ENCODE measurements around the gene PDIK1L. TPM values are rescaled to one million over a fixed set of nuclear protein-coding genes. Genes with fewer than 3 reads are reported as not detected.
"Not testable (repeated sequence)": the region's sequence is repeated elsewhere in the genome, so short reads cannot be mapped to it uniquely, and the experiment has no call there.

PDIK1L gene
- total RNA-seq, 1 donor from 2014 or later, result 6.8 TPM

DNA sequence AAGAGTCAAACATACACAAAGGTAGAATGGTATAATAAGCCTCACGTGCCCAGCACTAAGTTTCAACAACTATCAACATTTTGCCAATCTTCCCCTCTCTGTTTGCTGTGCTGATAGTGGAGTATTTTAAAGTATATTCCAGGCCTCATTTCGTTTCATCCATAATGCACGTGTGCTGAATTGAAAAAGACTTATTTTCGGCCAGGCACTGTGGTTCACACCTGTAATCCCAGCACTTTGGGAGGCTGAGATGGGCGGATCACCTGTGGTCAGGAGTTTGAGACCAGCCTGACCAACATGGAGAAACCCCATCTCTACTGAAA lies 6.4 kb upstream of the PDIK1L start:
- TF ChIP-seq, protein P1, sequence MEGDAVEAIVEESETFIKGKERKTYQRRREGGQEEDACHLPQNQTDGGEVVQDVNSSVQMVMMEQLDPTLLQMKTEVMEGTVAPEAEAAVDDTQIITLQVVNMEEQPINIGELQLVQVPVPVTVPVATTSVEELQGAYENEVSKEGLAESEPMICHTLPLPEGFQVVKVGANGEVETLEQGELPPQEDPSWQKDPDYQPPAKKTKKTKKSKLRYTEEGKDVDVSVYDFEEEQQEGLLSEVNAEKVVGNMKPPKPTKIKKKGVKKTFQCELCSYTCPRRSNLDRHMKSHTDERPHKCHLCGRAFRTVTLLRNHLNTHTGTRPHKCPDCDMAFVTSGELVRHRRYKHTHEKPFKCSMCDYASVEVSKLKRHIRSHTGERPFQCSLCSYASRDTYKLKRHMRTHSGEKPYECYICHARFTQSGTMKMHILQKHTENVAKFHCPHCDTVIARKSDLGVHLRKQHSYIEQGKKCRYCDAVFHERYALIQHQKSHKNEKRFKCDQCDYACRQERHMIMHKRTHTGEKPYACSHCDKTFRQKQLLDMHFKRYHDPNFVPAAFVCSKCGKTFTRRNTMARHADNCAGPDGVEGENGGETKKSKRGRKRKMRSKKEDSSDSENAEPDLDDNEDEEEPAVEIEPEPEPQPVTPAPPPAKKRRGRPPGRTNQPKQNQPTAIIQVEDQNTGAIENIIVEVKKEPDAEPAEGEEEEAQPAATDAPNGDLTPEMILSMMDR (IDR thresholded peaks at IDR 0.05), result peak; percentile 0
- H3K9me3 Mint-ChIP-seq (ENCODE audit: low read depth); H3K27me3 Mint-ChIP-seq (ENCODE audit: low read depth); H3K36me3 Mint-ChIP-seq (ENCODE audit: low read depth); H3K4me3 Mint-ChIP-seq (ENCODE audit: unreplicated experiment); DNase-seq (ENCODE audit: low spot score); H3K27ac Mint-ChIP-seq (ENCODE audit: unreplicated experiment): not testable (repeated sequence)
- H3K4me1 Mint-ChIP-seq (ENCODE audit: low read depth), result peaks cover 22% of the 10 kb centered on the region

DNA sequence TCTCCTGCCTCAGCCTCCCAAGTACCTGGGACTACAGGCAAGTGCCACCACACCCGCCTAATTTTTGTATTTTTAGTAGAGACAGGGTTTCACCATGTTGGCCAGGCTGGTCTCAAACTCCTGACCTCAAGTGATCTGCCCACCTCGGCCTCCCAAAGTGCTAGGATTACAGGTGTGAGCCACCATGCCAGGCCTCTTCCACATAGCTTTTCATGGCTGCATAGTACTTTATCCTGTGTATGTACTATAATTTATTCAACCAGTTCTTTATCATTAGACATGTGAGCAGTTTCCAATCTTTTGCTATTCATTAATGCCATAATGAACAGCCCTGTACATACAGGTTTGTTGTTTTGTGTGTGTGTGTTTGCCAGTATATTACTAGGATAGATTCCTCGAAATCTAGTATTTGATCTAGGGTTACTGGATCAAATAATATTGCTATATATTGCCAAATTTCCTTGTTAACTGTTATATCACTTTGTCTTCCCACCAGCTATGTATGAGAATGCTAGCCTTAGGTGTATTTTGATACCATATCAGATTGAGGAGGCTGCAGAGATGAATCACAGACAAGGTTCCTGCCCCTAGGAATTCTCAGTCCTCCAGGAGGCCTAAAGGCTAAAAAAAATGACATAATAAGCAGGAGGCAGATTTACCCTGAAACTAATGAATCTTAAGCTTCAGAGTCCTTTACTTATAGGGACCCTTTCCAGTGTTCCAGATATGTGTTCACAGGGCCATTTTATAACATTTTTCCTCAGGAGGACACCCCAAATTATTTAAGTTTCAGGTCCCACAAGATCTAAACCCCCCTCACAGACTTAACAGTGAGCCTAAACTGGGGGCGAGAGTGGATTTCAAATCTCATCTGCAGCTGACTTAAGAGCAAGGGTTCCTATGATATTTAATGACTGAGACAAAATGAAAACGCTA lies 2.1 kb upstream of the PDIK1L start:
- TF ChIP-seq, protein P1 (IDR thresholded peaks at IDR 0.05), result no peak
- H3K4me1 Mint-ChIP-seq (ENCODE audit: low read depth), result peaks cover 21% of the 10 kb centered on the region

DNA sequence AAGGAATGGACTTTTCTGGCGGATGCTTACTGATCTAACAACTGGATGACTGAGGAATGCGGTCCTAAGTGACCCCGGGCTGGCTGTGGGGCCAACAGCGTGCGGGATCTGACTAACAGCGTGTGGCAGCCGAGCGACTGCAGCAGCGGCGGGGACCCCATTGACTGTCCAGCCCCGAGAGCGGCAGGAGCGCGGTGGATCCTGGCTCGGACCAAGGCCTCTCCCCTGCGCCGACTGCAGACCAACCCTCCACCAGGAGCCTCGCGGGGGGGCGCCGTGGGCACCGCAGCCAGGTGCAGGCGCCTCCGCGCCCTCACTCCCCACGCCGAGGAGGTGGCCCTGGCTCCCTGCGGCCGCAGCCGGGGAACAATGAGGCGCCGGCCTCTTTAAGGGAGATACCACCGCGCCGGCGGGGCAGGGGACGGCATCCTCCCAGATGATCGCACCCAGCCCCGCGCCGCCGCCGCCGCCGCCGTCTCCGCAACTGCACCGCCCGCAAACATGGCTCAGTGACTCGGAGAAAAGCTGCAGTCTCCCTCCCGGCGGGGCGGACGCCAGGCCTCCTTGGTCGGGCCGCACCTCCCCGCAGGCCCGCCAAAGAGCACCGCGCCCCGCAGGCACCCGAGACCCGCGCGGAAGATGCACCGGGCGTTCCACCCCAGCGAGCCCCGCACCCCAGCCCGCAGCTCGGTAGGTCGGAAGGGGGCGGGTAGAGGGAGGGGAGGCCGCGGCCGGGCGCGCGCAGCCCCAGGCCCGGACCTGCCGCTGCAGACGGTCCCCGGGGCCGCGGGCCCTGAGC lies 694 bp upstream of the PDIK1L start:
- H3K27me3 Mint-ChIP-seq (ENCODE audit: low read depth), result no peaks in the 10 kb centered on the region
- no peaks in the 10 kb centered on the region for H3K9me3 Mint-ChIP-seq (ENCODE audit: low read depth)
- TF ChIP-seq, protein P1 (IDR thresholded peaks at IDR 0.05), result no peak
- H3K4me3 Mint-ChIP-seq (ENCODE audit: unreplicated experiment), result peak overlapping the region; percentile 85
- DNase-seq (ENCODE audit: low spot score), result no peak
- H3K36me3 Mint-ChIP-seq (ENCODE audit: low read depth), result no peaks in the 10 kb centered on the region
- H3K4me1 Mint-ChIP-seq (ENCODE audit: low read depth), result peaks cover 16% of the 10 kb centered on the region
- H3K27ac Mint-ChIP-seq (ENCODE audit: unreplicated experiment), result peak overlapping the region; percentile 60

More for the DNA sequence above, 2.1 kb upstream of the PDIK1L start:
- H3K9me3 Mint-ChIP-seq (ENCODE audit: low read depth), result no peaks in the 10 kb centered on the region
- no peaks in the 10 kb centered on the region for H3K36me3 Mint-ChIP-seq (ENCODE audit: low read depth)
- DNase-seq (ENCODE audit: low spot score), result no peak
- no peak overlapping the region for H3K27ac Mint-ChIP-seq (ENCODE audit: unreplicated experiment)
- peak overlapping the region; percentile 85 for H3K4me3 Mint-ChIP-seq (ENCODE audit: unreplicated experiment)
- no peaks in the 10 kb centered on the region for H3K27me3 Mint-ChIP-seq (ENCODE audit: low read depth)

DNA sequence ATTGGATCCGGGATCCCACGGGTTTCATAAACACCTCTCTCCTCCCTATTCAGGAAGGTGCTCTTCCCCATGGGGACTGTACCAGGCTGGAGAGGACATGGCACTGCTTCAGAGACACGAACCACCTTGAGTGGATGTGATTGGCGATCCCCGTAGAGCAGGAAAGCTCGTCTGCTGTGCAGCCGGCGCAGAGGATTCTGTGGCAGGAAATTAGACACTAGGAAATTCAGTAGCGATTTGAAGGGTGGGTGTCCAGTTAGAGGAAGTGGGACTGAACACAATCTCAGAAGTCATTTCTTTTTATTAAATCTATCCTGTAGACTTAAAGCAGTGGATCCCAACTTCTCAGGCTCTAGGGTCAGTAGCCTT lies 767 bp downstream of the PDIK1L start:
- no peaks in the 10 kb centered on the region for H3K36me3 Mint-ChIP-seq (ENCODE audit: low read depth)
- H3K9me3 Mint-ChIP-seq (ENCODE audit: low read depth), result no peaks in the 10 kb centered on the region
- peaks cover 16% of the 10 kb centered on the region for H3K4me1 Mint-ChIP-seq (ENCODE audit: low read depth)
- peak overlapping the region; percentile 87 for H3K4me3 Mint-ChIP-seq (ENCODE audit: unreplicated experiment)
- no peaks in the 10 kb centered on the region for H3K27me3 Mint-ChIP-seq (ENCODE audit: low read depth)
- no peak for DNase-seq (ENCODE audit: low spot score)
- H3K27ac Mint-ChIP-seq (ENCODE audit: unreplicated experiment), result peak overlapping the region; percentile 87
- TF ChIP-seq, protein P1 (IDR thresholded peaks at IDR 0.05), result no peak

DNA sequence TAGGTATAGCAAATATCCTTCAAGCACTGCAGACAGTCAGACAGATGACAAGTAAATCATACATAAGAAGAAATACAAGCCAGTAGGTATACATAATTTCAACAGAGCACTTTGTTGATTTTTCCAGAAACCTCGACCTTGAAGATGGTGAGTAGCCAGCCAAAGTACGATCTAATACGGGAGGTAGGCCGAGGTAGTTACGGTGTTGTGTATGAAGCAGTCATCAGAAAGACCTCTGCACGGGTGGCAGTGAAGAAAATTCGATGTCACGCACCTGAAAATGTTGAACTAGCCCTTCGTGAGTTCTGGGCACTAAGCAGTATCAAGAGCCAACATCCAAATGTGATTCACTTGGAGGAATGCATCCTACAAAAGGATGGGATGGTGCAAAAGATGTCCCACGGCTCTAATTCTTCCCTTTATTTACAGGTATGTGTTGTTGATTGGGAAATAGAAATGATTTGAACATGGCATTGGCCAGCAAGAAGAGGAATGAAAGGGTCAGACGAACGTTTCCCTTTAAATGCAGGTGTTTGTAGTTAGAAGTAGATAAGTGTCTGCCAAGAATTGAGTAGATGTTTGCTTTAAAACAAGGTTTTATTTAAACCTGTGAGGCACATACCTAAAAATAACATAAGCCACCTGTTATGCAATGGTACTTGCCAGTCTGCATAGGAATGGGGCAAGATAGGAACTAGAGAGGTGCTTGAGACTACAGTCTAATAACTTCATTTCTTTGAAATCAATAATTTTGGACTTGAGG lies 2.7 kb downstream of the PDIK1L start:
- H3K36me3 Mint-ChIP-seq (ENCODE audit: low read depth), result peaks cover 2% of the 10 kb centered on the region
- H3K4me3 Mint-ChIP-seq (ENCODE audit: unreplicated experiment), result no peak overlapping the region
- H3K4me1 Mint-ChIP-seq (ENCODE audit: low read depth), result peaks cover 16% of the 10 kb centered on the region
- H3K27me3 Mint-ChIP-seq (ENCODE audit: low read depth), result no peaks in the 10 kb centered on the region
- TF ChIP-seq, protein P1 (IDR thresholded peaks at IDR 0.05), result no peak
- no peak for DNase-seq (ENCODE audit: low spot score)
- no peaks in the 10 kb centered on the region for H3K9me3 Mint-ChIP-seq (ENCODE audit: low read depth)
- no peak overlapping the region for H3K27ac Mint-ChIP-seq (ENCODE audit: unreplicated experiment)

Measured in chondrocyte (in vitro differentiated cells).